Right lobe of liver (tissue), 4 donors: ENCODE results near the gene CUL3.

Experiments used
- POLR2A ChIP-seq: fragments of 450-650 bp; IDR thresholded peaks from one replicate; pipeline ENCODE4 v1.6.1; 2017; ENCODE audit warnings: antibody characterized with exemption, mild to moderate bottlenecking
- TF ChIP-seq, protein P1 (sequence below), 4 donors: fragments of 200-600 bp in 3 of 4; fragments of 450-650 bp in 1 of 4; IDR thresholded peaks; one replicate each; pipeline versions ENCODE4 v1.5.1 to v1.8.0; 2016 to 2022; ENCODE audit warnings: antibody characterized with exemption in 4 of 4, mild to moderate bottlenecking in 2 of 4
- donor health status: DM: no; HTN: no; CAD: no.
- donor health status: DM: no; HTN: no; CAD: no.
- donor health status: DM: no; HTN: yes; CAD: no.

DNA sequence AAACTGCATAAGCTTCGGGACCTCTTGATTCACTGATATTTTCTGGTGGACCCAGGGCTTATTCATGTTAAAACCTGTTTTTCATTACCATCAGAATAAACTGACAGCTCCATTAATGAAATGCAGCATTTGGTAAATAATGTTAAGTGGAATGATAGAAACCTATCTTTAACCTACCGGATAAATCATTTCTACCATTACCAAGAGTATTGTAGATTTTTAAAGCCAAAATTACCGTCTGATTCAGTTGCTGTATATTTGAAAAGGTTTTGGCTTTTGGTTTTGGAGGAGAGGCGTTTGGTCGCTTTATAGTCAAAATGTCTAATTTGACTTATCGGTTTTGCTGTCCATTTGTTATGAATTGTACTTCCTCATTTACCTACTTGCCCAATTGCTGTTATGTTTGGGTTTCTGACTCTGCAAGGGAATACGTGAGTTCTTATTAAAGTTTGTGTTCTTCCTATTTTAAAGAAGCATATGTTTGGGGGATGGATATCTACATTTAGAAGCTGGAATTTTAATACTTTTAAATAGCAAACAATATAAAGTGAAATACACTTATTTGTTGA, 1.0 kb upstream of the CUL3 start:
- TF ChIP-seq, protein P1, sequence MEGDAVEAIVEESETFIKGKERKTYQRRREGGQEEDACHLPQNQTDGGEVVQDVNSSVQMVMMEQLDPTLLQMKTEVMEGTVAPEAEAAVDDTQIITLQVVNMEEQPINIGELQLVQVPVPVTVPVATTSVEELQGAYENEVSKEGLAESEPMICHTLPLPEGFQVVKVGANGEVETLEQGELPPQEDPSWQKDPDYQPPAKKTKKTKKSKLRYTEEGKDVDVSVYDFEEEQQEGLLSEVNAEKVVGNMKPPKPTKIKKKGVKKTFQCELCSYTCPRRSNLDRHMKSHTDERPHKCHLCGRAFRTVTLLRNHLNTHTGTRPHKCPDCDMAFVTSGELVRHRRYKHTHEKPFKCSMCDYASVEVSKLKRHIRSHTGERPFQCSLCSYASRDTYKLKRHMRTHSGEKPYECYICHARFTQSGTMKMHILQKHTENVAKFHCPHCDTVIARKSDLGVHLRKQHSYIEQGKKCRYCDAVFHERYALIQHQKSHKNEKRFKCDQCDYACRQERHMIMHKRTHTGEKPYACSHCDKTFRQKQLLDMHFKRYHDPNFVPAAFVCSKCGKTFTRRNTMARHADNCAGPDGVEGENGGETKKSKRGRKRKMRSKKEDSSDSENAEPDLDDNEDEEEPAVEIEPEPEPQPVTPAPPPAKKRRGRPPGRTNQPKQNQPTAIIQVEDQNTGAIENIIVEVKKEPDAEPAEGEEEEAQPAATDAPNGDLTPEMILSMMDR (IDR thresholded peaks at IDR 0.05) = no peak
- TF ChIP-seq POLR2A = no peak
